NCI-H526 (cell line): ENCODE measurements around the gene YPEL5.

ENCODE experiments used
- DNase-seq, 2 experiments: peaks; one replicate each; lab custom pipeline; 2025; lab: John Stamatoyannopoulos, UW

The YPEL5 gene

GRCh38 chr2:30165050-30165520, 18.3 kb downstream of the YPEL5 start:
- peak; percentile 86 to 91 for DNase-seq

DNA sequence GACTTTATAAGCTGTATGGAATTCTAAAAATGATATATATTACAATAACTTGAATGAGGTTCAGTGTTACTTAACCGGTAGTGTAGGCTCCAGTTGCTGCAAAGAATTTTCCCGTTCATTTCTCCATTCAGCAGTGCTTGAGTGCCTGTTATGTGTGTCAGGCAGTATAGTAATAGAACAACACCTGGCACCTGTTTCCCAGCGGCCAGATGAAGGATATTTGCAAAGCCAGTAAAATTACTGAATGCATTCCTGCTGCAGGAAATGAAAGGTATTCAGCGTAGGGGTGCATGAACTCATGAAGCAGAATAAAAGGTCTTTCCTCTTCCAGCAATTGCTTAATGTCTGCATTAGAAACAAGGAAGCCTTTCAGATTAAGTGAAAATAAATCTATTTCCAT, 18.8 kb downstream of the YPEL5 start:
- DNase-seq = peak in 1 of 2 experiments; percentile 43

- no peak for DNase-seq
Observed at GRCh38 chr2:30172627-30173026, 25.8 kb downstream of the YPEL5 start.

GRCh38 chr2:30177440-30177839, 30.6 kb downstream of the YPEL5 start:
- DNase-seq = no peak

DNA sequence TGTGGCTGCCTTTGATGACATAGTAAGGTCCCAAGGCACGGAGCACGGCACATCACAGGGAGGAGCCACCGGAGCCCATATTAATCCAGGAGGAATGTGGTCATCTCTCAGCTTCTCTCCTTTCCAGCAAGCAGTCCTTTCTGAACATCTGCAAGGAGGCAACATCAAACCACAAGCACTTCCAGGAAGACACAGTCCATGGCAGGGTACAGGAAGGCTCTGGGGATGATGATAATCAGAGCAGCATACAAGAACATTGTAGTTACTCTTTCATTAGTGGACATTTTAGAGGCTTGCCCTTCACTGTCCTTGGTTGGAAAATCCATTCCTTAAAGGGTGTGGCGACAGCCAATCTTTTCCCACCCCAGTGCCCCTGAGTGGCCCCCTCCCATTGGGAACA, 31.1 kb downstream of the YPEL5 start:
- no peak for DNase-seq

GRCh38 chr2:30178618-30179434, 32.0 kb downstream of the YPEL5 start:
- no peak for DNase-seq

DNA sequence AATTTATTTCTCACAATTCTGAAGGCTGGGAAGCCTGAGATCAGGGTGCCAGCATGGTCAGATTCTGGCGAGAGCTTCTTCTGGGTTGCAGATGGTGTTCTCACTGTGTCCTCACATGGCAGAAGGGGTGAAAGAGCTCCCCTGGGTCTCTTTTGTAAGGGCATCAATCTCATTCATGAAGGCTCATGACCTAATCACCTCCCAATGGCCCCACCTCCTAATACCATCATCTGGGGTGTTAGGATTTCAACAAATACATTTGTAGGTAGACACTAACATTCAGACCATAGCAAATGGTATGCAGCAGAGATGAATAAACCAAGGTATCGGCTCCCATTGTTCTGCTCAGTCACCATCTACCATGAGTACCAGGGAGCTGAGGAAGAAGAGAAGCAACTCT, 32.7 kb downstream of the YPEL5 start:
- DNase-seq = no peak

- no peak for DNase-seq
Observed at GRCh38 chr2:30180226-30180625, 33.4 kb downstream of the YPEL5 start.

DNA sequence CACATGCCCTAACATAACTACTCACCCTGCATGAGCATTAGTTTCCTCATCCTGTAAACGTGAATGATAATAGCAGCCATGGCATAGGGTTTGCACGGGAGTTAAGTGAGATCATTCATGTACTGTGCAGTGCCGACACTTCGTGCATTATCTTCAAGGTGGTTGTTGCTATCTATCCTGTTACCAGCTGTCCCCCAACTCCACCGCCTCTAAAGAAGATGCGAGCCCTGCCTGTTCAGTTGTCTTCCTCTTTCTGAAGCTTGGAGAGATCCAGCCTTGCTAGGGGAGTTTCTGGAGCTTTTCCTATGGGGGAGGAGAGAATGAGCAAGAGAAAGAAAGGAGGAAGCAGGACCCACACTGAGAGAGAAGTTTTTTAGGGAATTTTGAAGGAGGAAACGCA, 34.4 kb downstream of the YPEL5 start:
- DNase-seq = no peak

DNA sequence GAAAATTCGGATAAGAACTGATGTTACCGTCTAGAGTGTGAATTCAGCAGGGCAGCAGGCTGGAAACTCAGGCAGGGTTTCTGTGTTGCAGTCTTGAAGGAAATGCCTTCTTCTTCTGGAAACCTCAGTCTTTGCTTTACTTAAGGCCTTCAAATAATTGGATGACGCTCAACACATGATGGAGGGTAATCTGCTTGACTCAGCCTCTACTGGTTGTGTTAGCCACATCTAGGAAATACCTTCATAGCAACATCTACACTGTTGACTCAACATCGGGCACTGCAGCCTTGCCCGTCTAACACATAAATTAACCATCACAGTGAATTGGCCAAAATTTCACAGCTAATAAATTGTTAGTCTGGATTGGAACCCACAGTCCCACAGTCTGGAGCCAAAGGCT, 37.2 kb downstream of the YPEL5 start:
- DNase-seq = no peak

DNA sequence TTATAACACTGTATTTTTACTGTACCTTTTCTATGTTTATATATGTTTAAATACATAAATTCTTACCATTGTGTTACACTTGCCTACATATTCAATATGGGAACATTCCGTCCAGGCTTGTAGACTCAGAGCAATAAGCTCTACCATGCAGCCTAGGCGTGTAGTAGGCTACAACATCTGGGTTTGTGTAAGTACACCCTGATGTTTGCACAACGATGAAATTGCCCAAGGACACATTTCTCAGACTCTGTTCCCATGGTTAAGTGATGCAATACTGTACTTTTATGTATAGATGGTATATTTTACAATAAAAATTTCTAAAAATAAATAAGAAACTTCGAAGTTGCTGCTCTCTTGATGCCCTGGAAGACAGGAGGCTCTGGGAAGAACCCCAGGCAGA, 38.4 kb downstream of the YPEL5 start:
- DNase-seq = no peak

DNA sequence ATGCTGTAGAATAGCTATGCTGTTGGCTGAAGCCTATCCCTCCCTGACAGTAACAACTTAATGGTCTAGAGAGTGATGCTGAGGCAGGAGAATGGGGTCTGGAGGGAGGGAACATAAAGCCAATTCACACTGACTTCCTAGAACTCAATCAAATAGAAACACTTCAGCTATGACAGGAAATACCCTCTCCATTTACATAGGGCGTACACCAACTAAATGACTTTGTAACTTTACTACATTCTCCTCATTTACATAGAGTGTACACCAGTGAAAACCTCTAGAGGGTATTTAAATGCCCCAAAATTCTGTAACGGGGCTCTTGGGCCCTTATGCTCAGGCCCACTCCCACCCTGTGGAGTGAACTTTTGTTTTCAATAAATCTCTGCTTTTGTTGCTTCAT, 41.5 kb downstream of the YPEL5 start:
- no peak for DNase-seq

DNA sequence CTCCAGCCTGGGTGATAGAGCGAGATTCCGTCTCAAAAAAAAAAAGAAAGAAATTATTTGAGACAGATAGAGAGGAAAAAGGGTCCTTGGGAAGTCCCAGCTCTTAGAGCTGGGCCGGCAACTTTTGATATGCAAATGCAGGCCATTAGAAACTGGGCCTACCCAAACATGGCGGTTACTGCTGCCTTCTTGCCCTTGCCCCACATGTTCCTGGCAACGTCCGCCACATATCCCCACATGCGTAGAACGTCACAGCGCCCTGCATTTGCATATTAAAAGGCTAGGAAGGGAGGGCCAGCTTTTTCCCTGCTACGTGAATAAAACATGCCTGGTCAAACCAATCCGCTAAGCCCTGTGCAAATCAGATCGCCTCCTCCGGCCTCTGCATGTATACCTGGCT, 43.8 kb downstream of the YPEL5 start:
- DNase-seq = peak in 1 of 2 experiments; percentile 5

DNA sequence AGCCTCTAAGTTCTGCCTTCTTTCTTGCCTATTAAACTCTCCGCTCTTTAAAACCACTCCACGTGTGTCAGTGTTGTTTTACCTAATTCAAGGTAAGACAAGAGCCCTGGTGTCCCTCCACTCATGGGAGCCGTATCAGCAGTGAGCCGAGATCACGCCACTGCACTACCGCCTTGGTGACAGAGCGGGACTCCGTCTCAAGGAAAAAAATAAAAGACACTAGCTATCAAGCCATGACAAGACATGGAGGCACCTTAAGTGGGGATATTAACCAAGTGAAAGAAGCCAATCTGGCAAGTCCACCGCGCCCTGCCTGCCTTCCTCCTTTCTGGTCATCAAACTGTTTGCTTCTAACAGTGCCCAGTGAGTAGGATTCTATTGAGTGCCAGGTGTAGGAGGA, 44.3 kb downstream of the YPEL5 start:
- DNase-seq = no peak

DNA sequence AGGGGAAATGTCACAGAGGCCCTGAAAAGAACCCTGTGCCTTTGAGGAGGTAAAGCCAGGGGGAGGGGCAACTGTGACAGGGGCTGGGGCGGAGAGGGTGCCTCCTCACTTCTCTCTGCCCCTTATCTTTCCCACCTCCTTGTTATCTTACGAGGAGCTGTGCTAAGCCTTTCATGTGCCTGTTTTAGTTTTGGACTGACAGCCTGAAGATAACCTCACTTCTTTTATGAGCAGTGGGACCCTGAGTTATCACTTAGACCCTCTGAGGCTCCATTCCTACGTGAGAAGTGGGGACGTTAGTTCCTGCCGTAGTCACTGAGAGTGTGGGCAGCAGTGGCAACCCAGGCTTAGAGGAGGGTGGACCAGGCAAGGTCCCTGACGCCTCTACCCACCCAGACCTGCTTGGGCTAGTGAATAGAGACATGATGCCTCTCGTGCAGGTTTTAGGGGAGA, 45.0 kb downstream of the YPEL5 start:
- DNase-seq = no peak

DNA sequence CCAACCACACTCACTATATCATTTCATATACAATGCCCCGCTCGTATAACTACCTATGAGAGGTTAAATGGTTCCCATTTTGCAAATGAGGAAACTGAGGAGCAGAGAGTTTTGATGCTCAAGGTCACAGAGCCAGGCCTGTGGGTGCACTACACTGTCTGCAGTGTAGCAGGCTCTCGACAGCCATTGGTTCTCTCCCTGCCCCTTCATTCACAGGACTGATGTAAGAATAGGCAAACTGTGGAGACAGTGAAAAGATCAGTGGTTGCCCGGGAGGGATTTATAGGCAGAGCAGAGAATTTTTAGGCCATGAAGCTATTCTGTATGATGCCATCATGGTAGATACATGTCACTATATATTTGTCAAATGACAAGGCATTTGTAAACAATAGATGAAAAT, 45.5 kb downstream of the YPEL5 start:
- no peak for DNase-seq

- DNase-seq = no peak
Observed at GRCh38 chr2:30193104-30193681, 46.4 kb downstream of the YPEL5 start.

DNA sequence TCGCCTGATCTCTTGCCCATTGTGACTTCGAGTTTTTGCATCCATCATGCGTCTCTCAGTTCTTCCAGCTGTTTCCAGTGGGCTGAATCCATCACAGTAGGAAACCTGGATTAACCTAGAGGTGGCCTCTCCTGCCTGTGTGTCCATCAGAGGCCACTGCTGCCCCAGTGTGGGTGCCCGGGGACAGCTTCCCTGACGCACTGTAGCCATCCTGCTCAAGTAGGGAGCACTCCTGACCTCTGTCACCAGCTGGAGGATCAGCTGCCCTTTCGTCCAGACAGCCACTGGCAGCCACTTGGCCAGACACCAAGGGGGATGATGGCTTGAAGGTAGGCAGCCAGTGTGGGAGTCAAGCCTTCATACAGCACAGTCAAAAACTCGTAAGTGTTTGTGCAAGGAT, 47.6 kb downstream of the YPEL5 start:
- no peak for DNase-seq

DNA sequence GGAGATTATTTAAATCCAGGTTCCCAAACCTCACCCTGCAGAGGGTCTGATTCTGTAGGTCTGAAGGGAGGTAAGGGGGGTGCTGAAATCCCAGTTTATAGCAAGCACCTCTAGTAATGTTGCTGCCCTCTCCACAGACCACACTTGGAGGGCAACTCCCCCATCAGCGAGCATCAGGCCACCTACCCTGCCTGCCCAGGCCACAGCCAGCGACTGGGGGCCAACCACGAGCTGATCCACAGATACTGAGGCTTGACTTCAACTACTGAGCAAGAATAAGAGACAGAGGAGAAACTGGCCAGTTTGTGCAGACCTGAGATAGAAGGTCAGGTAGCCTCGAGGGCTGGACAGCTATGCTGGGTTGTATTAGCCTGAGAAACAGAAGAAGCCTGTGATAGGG, 48.2 kb downstream of the YPEL5 start:
- no peak for DNase-seq

DNA sequence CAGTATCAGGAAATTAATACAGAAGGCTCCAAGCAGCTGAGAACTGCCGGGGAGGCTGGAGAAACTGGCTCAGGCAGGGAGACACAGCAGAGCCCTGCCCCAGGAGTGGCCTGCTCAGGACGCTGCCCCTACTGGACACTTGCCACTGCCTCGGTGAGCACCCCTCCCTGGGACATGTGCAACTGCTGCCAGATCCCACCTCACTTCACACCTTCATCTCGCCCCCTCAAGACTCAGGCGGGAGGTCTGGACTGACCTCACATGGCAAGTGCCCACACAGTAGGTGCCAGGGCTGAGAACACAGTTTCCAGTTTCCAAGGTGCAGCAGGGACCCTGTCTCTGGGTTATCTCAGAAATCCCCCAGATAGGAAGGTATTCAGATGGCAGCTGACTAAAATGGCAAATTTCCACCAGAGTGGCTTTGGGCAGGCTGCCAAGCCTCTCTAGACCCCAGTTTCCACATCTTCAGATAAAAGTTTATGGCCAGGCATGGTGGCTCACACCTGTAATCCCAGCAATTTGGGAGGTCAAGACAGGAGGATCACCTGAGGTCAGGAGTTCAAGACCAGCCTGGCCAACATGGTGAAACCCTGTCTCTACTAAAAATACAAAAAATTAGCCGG, 50.9 kb downstream of the YPEL5 start:
- no peak for DNase-seq

- no peak for DNase-seq
Observed at GRCh38 chr2:30201990-30202389, 55.2 kb downstream of the YPEL5 start.

DNA sequence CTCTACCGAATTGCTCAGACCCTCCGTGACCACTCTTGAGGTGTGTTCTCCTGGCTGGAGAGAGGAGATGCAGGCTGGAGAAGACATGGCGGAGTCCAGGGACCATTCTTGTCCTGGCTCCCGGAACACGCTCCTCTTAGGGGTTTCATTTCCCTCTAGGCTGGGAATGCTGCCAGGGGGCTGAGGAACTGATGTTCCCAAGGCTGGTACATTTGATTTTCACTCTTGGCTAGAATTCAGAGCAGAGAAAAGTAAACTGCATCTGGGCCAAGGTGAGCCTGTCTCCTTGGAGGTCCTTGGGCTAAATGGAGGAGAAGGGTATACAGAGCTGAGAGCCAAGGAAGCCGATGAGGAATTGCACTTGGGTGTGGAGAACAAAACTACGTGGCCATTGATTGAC, 56.3 kb downstream of the YPEL5 start:
- DNase-seq = no peak

GRCh38 chr2:30204281-30204680, 57.5 kb downstream of the YPEL5 start:
- DNase-seq = no peak
